NCI-H345 (cell line): ENCODE results near the gene LYST.
A peak's percentile ranks its signal among the peaks of the same experiment; 100 is the strongest.

Experiments used
- DNase-seq: peaks from one replicate; lab custom pipeline; 2025; lab: John Stamatoyannopoulos, UW

LYST gene

DNA sequence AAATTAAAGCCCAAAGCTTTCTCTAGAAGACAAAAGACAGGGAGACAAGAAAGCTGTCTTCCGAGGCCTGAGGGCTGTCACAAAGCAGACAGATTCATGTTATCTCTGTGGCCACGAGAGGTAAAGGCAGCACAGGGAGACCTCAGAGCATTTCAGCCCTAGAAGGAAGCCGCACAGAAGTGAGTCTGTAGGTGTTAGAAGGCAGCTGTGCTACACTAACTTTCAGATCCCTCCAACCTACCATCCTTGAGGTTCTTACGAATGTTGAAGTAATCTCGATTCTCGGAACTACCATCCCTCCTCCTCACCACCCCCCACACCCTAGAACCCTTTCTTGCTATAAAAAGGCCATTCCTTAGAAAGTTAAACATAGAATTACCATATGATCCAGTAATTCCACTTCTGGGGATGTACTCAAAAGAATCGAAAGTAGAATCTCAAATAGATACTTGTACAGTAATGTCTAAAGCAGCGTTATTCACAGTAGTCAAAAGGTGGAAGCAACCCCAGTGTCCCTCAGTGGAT, 21.5 kb upstream of the LYST start:
- no peak for DNase-seq

GRCh38 chr1:235887676-235888075, 21.0 kb upstream of the LYST start:
- DNase-seq = no peak

GRCh38 chr1:235885655-235886262, 19.1 kb upstream of the LYST start:
- no peak for DNase-seq

GRCh38 chr1:235883261-235883927, 16.7 kb upstream of the LYST start:
- no peak for DNase-seq

DNA sequence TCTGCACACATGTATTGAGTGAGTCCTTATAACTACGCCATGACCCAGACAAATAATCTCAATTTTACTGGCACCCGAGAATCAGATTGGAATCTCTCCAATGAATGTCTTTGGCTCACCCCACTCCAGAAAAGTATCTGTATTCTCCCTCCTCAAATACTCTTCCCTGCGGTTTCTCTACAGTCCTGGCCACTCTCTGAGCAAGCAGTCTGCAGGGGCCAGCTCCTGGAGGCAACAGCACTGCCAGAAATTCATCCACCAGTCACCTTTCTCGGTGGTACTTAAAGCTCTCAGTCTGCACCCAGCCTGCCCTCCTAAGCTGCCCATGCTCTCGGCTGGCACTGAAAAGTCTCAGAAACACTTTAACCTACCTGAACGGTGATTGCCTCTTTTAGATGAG, 16.1 kb upstream of the LYST start:
- no peak for DNase-seq

- no peak for DNase-seq
Observed at GRCh38 chr1:235881930-235882700, 15.4 kb upstream of the LYST start.

DNA sequence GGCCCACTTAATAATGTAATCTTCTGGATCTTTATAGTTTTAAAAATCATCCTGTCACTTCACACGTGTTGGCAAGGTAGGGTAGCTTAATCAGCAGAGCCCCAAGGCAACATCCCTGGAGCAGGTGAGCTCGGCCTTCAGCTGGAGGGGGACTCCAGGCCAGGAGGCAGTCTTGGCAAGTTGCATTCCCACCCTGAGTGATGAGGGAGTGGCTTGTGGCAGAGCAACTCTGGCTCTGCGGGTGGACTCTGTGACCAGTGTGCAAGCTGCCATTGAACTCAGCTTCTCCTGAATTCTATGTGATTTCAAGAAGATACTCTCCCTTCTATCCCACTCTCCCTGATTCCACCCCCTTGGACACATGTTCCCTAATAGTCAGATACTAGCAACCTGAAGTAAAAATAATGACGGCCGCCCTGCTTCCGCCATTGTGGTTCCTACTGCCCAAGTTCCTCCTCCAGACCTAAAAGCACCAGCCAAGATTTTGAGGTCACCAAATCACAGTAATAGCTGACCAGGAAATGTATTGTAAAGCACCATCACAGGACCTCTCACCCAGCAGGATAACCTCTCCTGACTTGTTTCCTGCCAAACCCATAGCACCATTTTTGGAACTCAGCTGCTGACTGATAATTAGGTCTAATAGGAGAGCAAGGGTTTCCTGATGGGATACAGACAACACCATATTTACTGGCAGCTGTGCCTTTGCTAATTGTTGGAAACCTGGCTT, 11.5 kb upstream of the LYST start:
- no peak for DNase-seq

DNA sequence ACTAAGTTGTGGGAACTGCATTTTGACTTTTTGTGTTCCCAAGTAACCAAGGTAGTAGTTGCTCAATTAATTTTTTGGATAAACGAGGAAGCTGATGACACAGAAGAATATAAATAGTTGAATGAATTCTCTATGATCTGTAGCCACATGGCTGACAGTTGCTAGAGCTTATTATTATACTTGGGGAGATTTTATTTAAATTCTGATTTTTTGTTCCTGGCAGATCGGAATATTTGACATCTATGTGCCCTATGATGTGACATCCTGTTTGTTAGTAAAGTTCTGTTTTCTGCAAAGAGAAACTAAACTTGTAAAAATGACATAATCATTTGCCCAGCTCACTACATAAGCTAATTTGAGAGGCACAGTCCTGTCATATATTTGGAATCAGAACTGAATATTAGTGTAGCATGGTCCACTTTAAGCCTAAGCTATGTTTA, 9.7 kb upstream of the LYST start:
- no peak for DNase-seq

DNA sequence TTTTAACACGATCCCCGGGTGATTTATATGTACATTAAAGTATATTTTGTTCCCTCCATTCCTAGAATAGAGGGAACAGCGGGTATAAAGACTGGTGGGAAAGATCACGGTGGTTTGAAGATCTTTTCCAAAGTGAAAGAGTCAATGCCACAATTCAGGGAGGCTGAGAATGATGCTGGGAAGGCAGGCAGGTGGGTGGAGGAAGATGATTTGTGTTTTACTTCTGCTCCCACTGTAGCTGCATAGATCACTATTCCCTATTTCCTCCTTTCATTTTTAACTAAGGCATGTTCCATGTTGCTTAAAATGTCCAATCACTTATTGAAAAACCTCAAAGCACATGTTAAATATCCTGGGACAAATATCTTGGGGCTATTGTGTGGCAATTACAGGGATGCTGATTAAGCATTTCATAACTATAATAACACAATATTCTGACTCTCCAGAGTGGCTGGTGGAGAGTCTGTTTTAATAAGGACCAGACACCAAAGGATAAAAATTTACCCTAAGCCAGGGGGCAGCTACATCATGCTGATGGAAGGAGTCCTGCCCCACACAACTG, 8.4 kb upstream of the LYST start:
- DNase-seq = no peak

GRCh38 chr1:235874261-235874660, 7.6 kb upstream of the LYST start:
- no peak for DNase-seq

- DNase-seq = no peak
Observed at GRCh38 chr1:235873571-235873970, 6.9 kb upstream of the LYST start.

- DNase-seq = no peak
Observed at GRCh38 chr1:235873045-235873444, 6.3 kb upstream of the LYST start.

GRCh38 chr1:235872270-235872669, 5.6 kb upstream of the LYST start:
- no peak for DNase-seq

GRCh38 chr1:235867903-235868469, 1.3 kb upstream of the LYST start:
- no peak for DNase-seq

DNA sequence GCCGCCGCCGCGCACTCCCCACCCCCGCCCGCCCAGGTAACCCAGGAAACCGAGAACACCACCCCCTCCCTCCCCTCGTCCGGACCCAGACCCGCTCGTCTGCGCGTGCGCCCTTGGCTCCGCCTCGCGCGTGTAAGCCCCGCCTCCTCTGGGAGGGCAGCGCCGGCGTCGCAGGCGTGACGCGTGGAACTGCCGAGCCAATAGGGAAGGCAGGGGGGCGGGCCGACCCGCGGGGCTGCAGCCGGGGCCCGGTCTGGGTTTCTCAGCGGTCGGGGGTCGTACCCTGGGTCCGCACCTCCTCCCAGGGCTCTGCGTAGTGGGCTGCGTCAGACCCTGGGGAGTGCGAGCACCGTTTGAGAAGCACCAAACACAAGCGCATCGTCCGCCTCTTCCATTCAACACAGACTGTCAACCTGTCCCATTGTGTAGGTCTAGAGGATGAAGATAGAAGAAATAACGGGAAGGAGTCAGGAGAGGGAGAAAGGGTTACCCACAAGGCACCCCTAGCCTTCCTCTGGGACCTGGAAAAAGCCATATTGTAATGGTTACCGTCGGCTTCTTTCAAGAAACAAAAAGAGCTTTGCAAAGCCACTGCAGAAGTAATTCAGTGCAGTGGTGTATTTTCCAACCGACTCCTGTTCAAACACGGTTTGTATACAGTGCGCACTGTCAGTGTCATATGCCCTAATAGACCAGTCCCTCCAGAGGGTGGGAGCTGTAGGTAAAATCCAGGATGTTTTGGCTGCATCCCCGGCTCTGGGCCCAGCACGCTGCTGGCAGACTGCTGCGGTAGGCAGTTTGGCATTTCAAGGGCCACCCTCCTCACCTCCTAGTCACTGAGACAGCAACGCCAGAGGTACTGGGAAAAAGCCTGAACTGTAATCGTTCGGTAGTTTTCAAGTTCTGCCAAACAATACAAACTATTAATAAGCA, 473 bp upstream of the LYST start:
- peak; percentile 97 for DNase-seq

- DNase-seq = no peak
Observed at GRCh38 chr1:235865565-235866204, 1.0 kb downstream of the LYST start.

GRCh38 chr1:235864931-235865525, 1.7 kb downstream of the LYST start:
- no peak for DNase-seq

- DNase-seq = no peak
Observed at GRCh38 chr1:235864469-235864868, 2.2 kb downstream of the LYST start.

DNA sequence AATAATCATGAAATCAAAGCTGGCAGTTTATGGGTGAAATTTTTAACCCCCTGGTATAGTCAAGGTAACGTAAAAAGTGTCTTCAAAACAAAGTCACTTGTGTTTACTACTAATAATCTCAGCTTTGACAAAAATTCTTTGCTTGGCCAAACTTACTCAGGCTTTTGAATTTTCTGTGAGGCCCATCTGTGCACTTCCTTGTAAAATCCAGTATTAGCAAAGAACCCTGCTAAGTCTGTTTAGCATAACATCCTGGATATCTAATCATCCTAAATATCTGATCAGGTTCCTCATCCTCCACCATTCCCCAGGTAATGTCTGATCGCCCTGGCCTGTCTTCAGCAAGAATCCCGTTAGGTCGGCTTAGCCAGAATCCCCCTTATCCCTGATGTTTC, 3.0 kb downstream of the LYST start:
- no peak for DNase-seq

GRCh38 chr1:235861857-235862256, 4.8 kb downstream of the LYST start:
- DNase-seq = no peak
